K562 (cell line): Measurements from ENCODE around the gene CDCP2. TPM values are rescaled to one million over a fixed set of nuclear protein-coding genes. Genes with fewer than 3 reads are reported as not detected.

Source experiments
- ATAC-seq: fragments of 200-7000 bp; cut with Tn5 transposase; 3 replicates; pipeline ENCODE4 v1.9.1; 2020; ENCODE audit warnings: moderate library complexity
- BruUV-seq: library from RNA; stranded (reverse); fragments of 400-500 nt; replicated peaks from 2 replicates; lab custom pipeline; 2021; lab: Mats Ljungman, UMichigan
- CTCF ChIA-PET: fragments of 300-600 bp; formaldehyde crosslinking; extraction: SDS; loops from one replicate; lab custom pipeline; 2021; ENCODE audit warnings: low intra/inter-chr PET ratio; lab: Yijun Ruan, JAX
- POLR2A ChIA-PET: fragments of 300-600, 350-650 bp; sonication (Branson Sonifier 250); formaldehyde crosslinking; extraction: SDS; loops from one replicate; lab custom pipeline; 2021; ENCODE audit warnings: antibody characterized with exemption, inconsistent platforms; lab: Yijun Ruan, JAX
- DNase-seq, 4 experiments: peaks; one replicate each; pipeline versions ENCODE4 v3.0.0 to v3.0.0-alpha.2; 2011 to 2018; ENCODE audit warnings: low spot score in 3 of 4, mixed read lengths in 3 of 4; ENCODE audit errors: extremely low read depth in 1 of 4
- FAIRE-seq: peaks from 2 replicates; lab custom pipeline; 2011; peaks lifted over from hg19 to GRCh38; lab: Jason Lieb, UNC
- H2AFZ ChIP-seq: 2 replicates; pipeline ENCODE4 v1.6.0; 2011; ENCODE audit warnings: low read depth, low read length, control low read depth, inconsistent platforms
- H3K27ac ChIP-seq: fragments of 200-600 bp; 3 replicates; pipeline ENCODE4 v1.8.0; 2011; ENCODE audit warnings: low read depth, mild to moderate bottlenecking, control low read depth, inconsistent platforms, low read length, moderate library complexity, mixed read lengths; ENCODE audit errors: extremely low read depth
- H3K27me3 ChIP-seq, 2 experiments: fragments of 300-600 bp in 1 of 2; 2 replicates in 1 of 2; 3 replicates in 1 of 2; pipeline versions ENCODE4 v1.6.0 to v1.8.0; 2011; ENCODE audit warnings: inconsistent platforms in 2 of 2, low read length in 2 of 2, mild to moderate bottlenecking in 1 of 2, mixed read lengths in 1 of 2, moderate library complexity in 1 of 2; ENCODE audit not compliant: control insufficient read depth in 2 of 2, insufficient read depth in 2 of 2
- H3K36me3 ChIP-seq: fragments of 300-600 bp; 3 replicates; pipeline ENCODE4 v1.8.0; 2011; ENCODE audit warnings: mild to moderate bottlenecking, low read length, inconsistent platforms; ENCODE audit not compliant: control insufficient read depth, insufficient read depth
- H3K4me1 ChIP-seq, 2 experiments: fragments of 200-600 bp in 1 of 2; replicated peaks in 1 of 2; 2 replicates in 1 of 2; 3 replicates in 1 of 2; pipeline versions ENCODE4 v1.5.1 to v1.8.0; 2011; ENCODE audit warnings: inconsistent platforms in 2 of 2, low read length in 2 of 2, mild to moderate bottlenecking in 1 of 2, mixed read lengths in 1 of 2, moderate library complexity in 1 of 2; ENCODE audit not compliant: control insufficient read depth in 2 of 2, insufficient read depth in 2 of 2
- H3K4me2 ChIP-seq: 2 replicates; pipeline ENCODE4 v1.6.1; 2011; ENCODE audit warnings: low read length, control low read depth, inconsistent platforms, mixed read lengths; ENCODE audit not compliant: insufficient read depth
- H3K4me3 ChIP-seq: fragments of 200-600 bp; sonication (generic), shearing (Covaris generic); 2 replicates; pipeline ENCODE4 v1.5.1; 2016; ENCODE audit warnings: control low read depth, inconsistent platforms
- H3K79me2 ChIP-seq: fragments of 200-600 bp; 3 replicates; pipeline ENCODE4 v1.8.0; 2011; ENCODE audit warnings: low read length, inconsistent platforms; ENCODE audit not compliant: control insufficient read depth, insufficient read depth
- H3K9ac ChIP-seq, 2 experiments: 2 replicates each; pipeline versions ENCODE4 v1.6.0 to v1.6.1; 2011; ENCODE audit warnings: low read depth in 2 of 2, low read length in 2 of 2, control low read depth in 1 of 2, inconsistent platforms in 1 of 2, mild to moderate bottlenecking in 1 of 2, mixed read lengths in 1 of 2; ENCODE audit not compliant: insufficient read depth in 1 of 2
- H3K9me1 ChIP-seq: one replicate; pipeline ENCODE4 v1.6.0; 2011; ENCODE audit warnings: inconsistent platforms, mild to moderate bottlenecking, low read length, moderate library complexity; ENCODE audit not compliant: control insufficient read depth, insufficient read depth
- H3K9me3 ChIP-seq: replicated peaks from 2 replicates; pipeline ENCODE4 v1.5.1; 2011; ENCODE audit warnings: low read depth, low read length, inconsistent platforms; ENCODE audit not compliant: control insufficient read depth, insufficient read depth
- H4K20me1 ChIP-seq: replicated peaks from 2 replicates; pipeline ENCODE4 v1.6.1; 2011; ENCODE audit warnings: low read length, inconsistent platforms, mixed read lengths; ENCODE audit not compliant: control insufficient read depth, insufficient read depth
- E2F4 ChIP-seq: sonication (generic); formaldehyde crosslinking; IDR thresholded peaks from 2 replicates; pipeline ENCODE4 v1.8.0; 2022; ENCODE audit warnings: mild to moderate bottlenecking, low read depth, missing genetic modification reagents
- EP300 ChIP-seq: IDR thresholded peaks from 2 replicates; pipeline ENCODE4 v1.6.1; 2012; ENCODE audit warnings: low read length, improper control_type of control experiment
- HDAC6 ChIP-seq: IDR thresholded peaks from 2 replicates; pipeline ENCODE4 v1.6.1; 2012; ENCODE audit warnings: low read depth, mild to moderate bottlenecking, control low read depth, inconsistent platforms, low read length, moderate library complexity
- MTA1 ChIP-seq: fragments of 450-650 bp; IDR thresholded peaks from 2 replicates; pipeline ENCODE4 v1.6.1; 2017; ENCODE audit warnings: borderline replicate concordance
- RBM15 ChIP-seq: fragments of 200-400 bp; formaldehyde crosslinking; IDR thresholded peaks from 2 replicates; pipeline ENCODE4 v1.6.1; 2018; ENCODE audit warnings: mild to moderate bottlenecking, low read length, moderate library complexity; ENCODE audit not compliant: insufficient read depth
- TAF15 ChIP-seq: fragments of 200-400 bp; formaldehyde crosslinking; IDR thresholded peaks from 2 replicates; pipeline ENCODE4 v1.6.1; 2017; ENCODE audit warnings: mild to moderate bottlenecking, low read depth, low read length, moderate library complexity
- XRCC5 ChIP-seq: fragments of 200-400 bp; formaldehyde crosslinking; IDR thresholded peaks from 2 replicates; pipeline ENCODE4 v1.6.1; 2017; ENCODE audit warnings: low read depth, mild to moderate bottlenecking, low read length
- ZNF124 ChIP-seq: sonication (generic); formaldehyde crosslinking; IDR thresholded peaks from 2 replicates; pipeline ENCODE4 v1.8.1; 2022; ENCODE audit warnings: missing genetic modification reagents
- ZNF3 ChIP-seq: fragments of 250-450 bp; sonication (Bioruptor Pico); IDR thresholded peaks from 2 replicates; pipeline ENCODE4 v1.5.0; 2021; ENCODE audit warnings: mild to moderate bottlenecking, moderate library complexity
- WGBS: fragments of 100-300 bp; shearing (Covaris generic); methylation state at CpG from one replicate; pipeline ENCODE4 v1.1.6; 2016; ENCODE audit warnings: low coverage, mixed read lengths; ENCODE audit not compliant: insufficient coverage; ENCODE audit errors: missing lambda C conversion rate; 5-methylcytosine and 5-hydroxymethylcytosine counted together
- in situ Hi-C: fragments of 300-500 bp; cut with MboI; formaldehyde crosslinking; loops from 4 replicates; pipeline ENCODE4 v1.15.0; 2018; ENCODE audit warnings: inconsistent platforms, mixed read lengths
- intact Hi-C: fragments of 100-400 bp; cut with micrococcal nuclease; formaldehyde crosslinking; loops from 2 replicates; pipeline ENCODE4 v1.14.2; 2022
- polyA plus RNA-seq, 8 experiments: library from polyadenylated mRNA; depleted of rRNA in 4 of 8; stranded (reverse) in 5 of 8; unstranded in 3 of 8; fragments of >200 nt; fragmentation: Nextera tagmentation in 2 of 8; fragmentation: Illumina TruSeq in 1 of 8; extraction: Ambion mirVana in 2 of 8; extraction: Trizol in 1 of 8; gene quantifications; 2 replicates each; pipeline versions ENCODE4 v1.2.1 to v1.2.3, GENCODE V29; 2011 to 2014; ENCODE audit warnings: inconsistent platforms in 1 of 8, missing spikeins in 1 of 8
- total RNA-seq, 7 experiments: library from RNA; depleted of rRNA in 6 of 7; stranded (reverse); fragments of >200 nt in 6 of 7; fragmentation: Illumina TruSeq in 2 of 7; extraction: Trizol in 2 of 7; gene quantifications; 2 replicates each; pipeline versions ENCODE4 v1.2.1 to v1.2.3, GENCODE V29; 2011 to 2021; ENCODE audit warnings: low replicate concordance in 1 of 7
- TF ChIP-seq, protein P1 (sequence below): conservative IDR thresholded peaks from 2 replicates; pipeline ENCODE4 v1.6.1; 2011; ENCODE audit warnings: low read depth, mild to moderate bottlenecking, low read length; ENCODE audit not compliant: control insufficient read depth

The CDCP2 gene
- total and polyA plus RNA-seq, 9 of the 15 experiments (the other 6 are each of a cell fraction or from before 2014, with no cell fraction given), result not detected

- H3K4me1 ChIP-seq, result no peaks in the 10 kb centered on the region
- no peaks in the 10 kb centered on the region for H3K36me3 ChIP-seq
- ATAC-seq (no peak), FAIRE-seq (no peak), DNase-seq (no peak)
- H3K9me1 ChIP-seq, result no peaks in the 10 kb centered on the region
- no peak overlapping the region for H3K4me2 ChIP-seq
- in situ Hi-C loops, result loop anchor here (10.0 kb wide), 1 partner anchor 224 kb away; no protein-coding TSS in a partner anchor
- CTCF ChIA-PET, result no interaction called here
- 48% methylated on average over 5 of the region's 5 CpGs for WGBS
- no peak for TF ChIP-seq RBM15
- TF ChIP-seq ZNF124 (CRISPR knock-in tag), result no peak
- no peak for TF ChIP-seq MTA1
- TF ChIP-seq, protein P1, sequence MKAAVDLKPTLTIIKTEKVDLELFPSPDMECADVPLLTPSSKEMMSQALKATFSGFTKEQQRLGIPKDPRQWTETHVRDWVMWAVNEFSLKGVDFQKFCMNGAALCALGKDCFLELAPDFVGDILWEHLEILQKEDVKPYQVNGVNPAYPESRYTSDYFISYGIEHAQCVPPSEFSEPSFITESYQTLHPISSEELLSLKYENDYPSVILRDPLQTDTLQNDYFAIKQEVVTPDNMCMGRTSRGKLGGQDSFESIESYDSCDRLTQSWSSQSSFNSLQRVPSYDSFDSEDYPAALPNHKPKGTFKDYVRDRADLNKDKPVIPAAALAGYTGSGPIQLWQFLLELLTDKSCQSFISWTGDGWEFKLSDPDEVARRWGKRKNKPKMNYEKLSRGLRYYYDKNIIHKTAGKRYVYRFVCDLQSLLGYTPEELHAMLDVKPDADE, result no peak
- TF ChIP-seq ZNF3 (CRISPR knock-in tag), result no peak
- no peak for TF ChIP-seq TAF15
- no peak for TF ChIP-seq E2F4 (CRISPR knock-in tag)
- TF ChIP-seq XRCC5, result no peak
- TF ChIP-seq HDAC6, result no peak
- TF ChIP-seq EP300, result no peak
- intact Hi-C loops, result no loop called here
- H3K27ac ChIP-seq, result no peak overlapping the region
- POLR2A ChIA-PET, result no interaction called here
- BruUV-seq, result no TSS peak
- no peak overlapping the region for H3K4me3 ChIP-seq
- H3K9ac ChIP-seq, result no peak overlapping the region
- no peaks in the 10 kb centered on the region for H3K27me3 ChIP-seq
- no peak overlapping the region for H2AFZ ChIP-seq
- H3K79me2 ChIP-seq, result no peaks in the 10 kb centered on the region
- no peaks in the 10 kb centered on the region for H3K9me3 ChIP-seq
- H4K20me1 ChIP-seq, result no peaks in the 10 kb centered on the region
These were observed 64.4 kb downstream of the CDCP2 start for GRCh38 chr1:54088385-54088784.
